IPS DF 6.9 (cell line): ENCODE results near the gene B3GNT4.
A peak's percentile ranks its signal among the peaks of the same experiment; 100 is the strongest.

Source experiments
- DNase-seq: peaks from one replicate; pipeline ENCODE4 v3.0.0-alpha.2; 2013; ENCODE audit warnings: low read depth, low spot score
- H3K27ac ChIP-seq: one replicate; pipeline ENCODE4 v1.5.1; 2013; ENCODE audit warnings: low read length, control low read depth
- H3K27me3 ChIP-seq: 2 replicates; pipeline ENCODE4 v1.6.1; 2013; ENCODE audit warnings: mild to moderate bottlenecking, low read length; ENCODE audit not compliant: control insufficient read depth, insufficient read depth
- H3K36me3 ChIP-seq: 2 replicates; pipeline ENCODE4 v1.6.1; 2013; ENCODE audit warnings: low read length; ENCODE audit not compliant: control insufficient read depth, insufficient read depth
- H3K4me1 ChIP-seq: 2 replicates; pipeline ENCODE4 v1.6.1; 2013; ENCODE audit warnings: low read length; ENCODE audit not compliant: control insufficient read depth, insufficient read depth
- H3K4me3 ChIP-seq: 2 replicates; pipeline ENCODE4 v1.5.1; 2013; ENCODE audit warnings: mild to moderate bottlenecking, low read length
- H3K9me3 ChIP-seq: 2 replicates; pipeline ENCODE4 v1.6.1; 2013; ENCODE audit warnings: low read length, inconsistent platforms; ENCODE audit not compliant: control insufficient read depth, insufficient read depth
- WGBS: extraction: QIAGEN DNeasy Blood & Tissue Kit; methylation state at CpG from one replicate; pipeline ENCODE4 v1.1.7; 2013; ENCODE audit warnings: mixed read lengths, missing lambda C conversion rate; ENCODE audit not compliant: insufficient read length, insufficient coverage; 5-methylcytosine and 5-hydroxymethylcytosine counted together

The B3GNT4 gene

GRCh38 chr12:122189626-122190475 lies 13.7 kb upstream of the B3GNT4 start:
- DNase-seq, result no peak
- H3K27ac ChIP-seq, result no peak overlapping the region

DNA sequence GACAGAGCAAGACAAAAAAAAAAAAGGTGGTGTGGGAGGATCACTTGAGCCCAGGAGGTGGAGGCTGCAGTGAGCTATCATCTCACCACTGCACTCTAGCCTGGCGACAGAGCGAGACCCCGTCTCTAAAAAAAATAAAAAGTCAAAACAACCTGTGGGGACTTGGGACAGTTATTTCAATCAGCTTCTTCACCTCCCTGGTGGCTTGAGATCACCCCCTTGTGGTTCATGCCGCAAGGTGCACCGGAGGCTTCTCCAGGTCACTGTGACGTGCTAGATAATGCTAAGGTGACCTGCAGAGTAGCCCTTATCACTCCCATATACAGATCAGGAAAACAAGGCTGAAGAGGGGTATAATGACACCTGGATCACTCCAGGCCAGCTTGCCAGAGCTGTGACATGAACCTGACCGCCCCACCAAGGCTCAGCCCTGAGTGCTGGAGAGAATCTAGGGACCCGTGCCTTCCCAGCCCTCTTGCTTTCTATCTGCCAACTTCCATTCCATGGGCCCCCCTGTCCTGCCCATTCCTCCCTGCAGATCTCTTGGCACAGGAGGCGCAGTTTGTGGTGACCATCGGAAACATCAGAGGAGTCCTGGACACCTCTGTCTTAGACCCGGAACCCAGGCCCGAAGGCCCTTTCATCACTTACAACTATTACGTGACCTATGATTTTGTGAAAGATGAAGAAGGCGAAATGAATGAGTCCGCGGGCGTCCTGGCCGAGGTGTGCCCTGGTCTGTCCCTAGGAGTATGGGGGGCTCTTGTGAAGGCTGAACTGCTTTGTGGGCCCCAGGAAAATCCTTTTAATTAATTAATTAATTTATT lies 12.5 kb upstream of the B3GNT4 start:
- DNase-seq, result peak; percentile 57
- peaks cover 2% of the 10 kb centered on the region; the same call in 1 of the 2 replicates for H3K36me3 ChIP-seq
- H3K27me3 ChIP-seq, result no peaks in the 10 kb centered on the region
- H3K27ac ChIP-seq, result no peak overlapping the region
- H3K4me3 ChIP-seq, result no peak overlapping the region
- no CpG with 5 or more reads among the region's 18 CpGs for WGBS
- no peaks in the 10 kb centered on the region for H3K9me3 ChIP-seq
- H3K4me1 ChIP-seq, result no peaks in the 10 kb centered on the region

More at GRCh38 chr12:122189626-122190475, 13.7 kb upstream of the B3GNT4 start:
- Histone ChIP-seq H3K4me1 (no peaks in the 10 kb centered on the region), H3K4me3 (no peak overlapping the region), H3K36me3 (peaks cover 2% of the 10 kb centered on the region; the same call in 1 of the 2 replicates), H3K27me3 (no peaks in the 10 kb centered on the region), H3K9me3 (no peaks in the 10 kb centered on the region)
- no CpG with 5 or more reads among the region's 34 CpGs for WGBS

DNA sequence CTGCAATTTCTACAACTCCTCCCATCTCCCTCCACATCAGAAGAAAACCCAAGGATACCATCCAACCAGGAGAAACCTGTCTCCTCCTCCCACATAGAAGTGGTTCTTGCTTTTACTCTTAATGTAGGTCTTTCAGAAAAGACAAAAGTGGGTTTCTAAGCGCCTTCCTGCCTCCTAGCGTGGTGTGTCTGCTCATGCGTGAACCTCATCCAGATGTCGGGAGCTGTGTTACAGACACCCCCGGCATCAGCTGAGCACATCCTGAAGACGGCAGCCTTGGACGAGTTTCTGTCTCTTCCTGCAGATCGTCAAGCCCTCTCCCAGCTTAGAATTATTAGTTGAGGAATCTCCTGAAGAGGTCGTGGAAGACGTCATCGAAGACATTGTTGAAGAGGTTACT lies 11.1 kb upstream of the B3GNT4 start:
- Histone ChIP-seq H3K27me3 (no peaks in the 10 kb centered on the region), H3K36me3 (peaks cover 2% of the 10 kb centered on the region; the same call in 1 of the 2 replicates), H3K27ac (no peak overlapping the region), H3K4me1 (no peaks in the 10 kb centered on the region), H3K9me3 (no peaks in the 10 kb centered on the region), H3K4me3 (no peak overlapping the region)
- WGBS, result no CpG with 5 or more reads among the region's 11 CpGs
- DNase-seq, result no peak

GRCh38 chr12:122194804-122195203 lies 8.7 kb upstream of the B3GNT4 start:
- Histone ChIP-seq H3K27ac (no peak overlapping the region), H3K9me3 (no peaks in the 10 kb centered on the region), H3K4me3 (no peak overlapping the region), H3K36me3 (peaks cover 2% of the 10 kb centered on the region; the same call in 1 of the 2 replicates), H3K27me3 (no peaks in the 10 kb centered on the region), H3K4me1 (no peaks in the 10 kb centered on the region)
- WGBS, result no CpG with 5 or more reads among the region's 1 CpG
- no peak for DNase-seq

GRCh38 chr12:122195405-122195804 lies 8.1 kb upstream of the B3GNT4 start:
- Histone ChIP-seq H3K9me3 (no peaks in the 10 kb centered on the region), H3K36me3 (no peaks in the 10 kb centered on the region), H3K4me1 (no peaks in the 10 kb centered on the region), H3K27me3 (no peaks in the 10 kb centered on the region), H3K4me3 (no peak overlapping the region), H3K27ac (no peak overlapping the region)
- no CpG with 5 or more reads among the region's 4 CpGs for WGBS
- DNase-seq, result no peak

DNA sequence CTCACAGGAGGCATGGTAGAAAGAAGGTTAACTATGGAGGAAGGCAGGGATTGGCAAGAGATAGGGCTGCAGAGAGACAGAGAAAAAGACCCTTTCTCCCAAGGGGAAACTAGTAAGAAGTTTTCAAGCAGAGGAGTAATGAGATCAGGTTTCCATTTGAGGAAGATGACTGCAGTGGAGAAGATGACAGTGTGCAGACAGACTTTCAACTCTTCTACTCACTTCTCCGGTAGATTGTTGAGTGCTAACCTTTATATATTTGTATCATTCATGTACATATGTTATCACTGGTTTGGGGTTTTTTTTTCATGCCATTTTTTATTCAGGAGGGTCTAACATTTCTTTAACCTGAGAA lies 5.9 kb upstream of the B3GNT4 start:
- no peaks in the 10 kb centered on the region for H3K9me3 ChIP-seq
- H3K27ac ChIP-seq, result no peak overlapping the region
- H3K4me1 ChIP-seq, result no peaks in the 10 kb centered on the region
- no peaks in the 10 kb centered on the region for H3K36me3 ChIP-seq
- no peak overlapping the region for H3K4me3 ChIP-seq
- H3K27me3 ChIP-seq, result no peaks in the 10 kb centered on the region
- DNase-seq, result no peak
- no CpG with 5 or more reads among the region's 1 CpG for WGBS

DNA sequence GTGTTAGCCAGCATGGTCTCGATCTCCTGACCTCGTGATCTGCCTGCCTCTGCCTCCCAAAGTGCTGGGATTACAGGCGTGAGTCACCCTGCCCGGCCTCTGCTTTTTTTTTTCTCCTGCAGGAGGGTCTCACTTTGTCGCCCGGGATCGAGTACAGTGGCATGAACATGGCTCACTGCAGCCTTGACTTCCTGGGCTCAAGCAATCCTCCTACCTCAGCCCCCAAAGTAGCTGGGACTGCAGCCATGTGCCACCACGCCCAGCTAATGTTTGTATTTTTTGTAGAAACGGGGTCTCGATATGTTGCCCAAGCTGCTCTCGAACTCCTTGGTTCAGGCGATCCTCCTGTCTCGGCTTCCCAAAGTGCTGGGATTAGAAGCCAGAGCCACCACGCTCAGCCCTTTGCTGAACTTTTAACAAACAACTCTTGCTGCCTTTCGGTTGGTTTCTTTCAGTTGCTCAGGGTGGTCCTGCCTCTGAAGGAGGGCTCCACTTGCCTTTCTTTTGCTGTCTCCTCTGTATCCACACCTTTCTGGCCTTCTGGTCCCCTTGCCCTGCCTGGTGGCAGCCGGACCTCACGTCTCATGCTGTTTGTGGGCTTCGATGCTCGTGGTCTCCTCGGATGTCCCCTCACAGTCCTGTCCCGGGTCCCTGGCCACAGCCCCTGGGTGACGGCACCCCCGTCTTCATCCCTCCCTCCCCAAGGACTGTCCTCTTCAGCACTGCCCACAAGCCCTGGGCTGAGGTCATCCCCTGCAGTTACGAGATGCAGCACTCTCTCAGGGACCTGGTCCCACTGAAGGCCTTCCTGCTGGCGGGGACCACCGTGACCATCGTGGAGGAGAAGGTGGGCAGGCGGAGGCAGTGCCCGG lies 3.8 kb upstream of the B3GNT4 start:
- Histone ChIP-seq H3K36me3 (no peaks in the 10 kb centered on the region), H3K27me3 (peaks cover 6% of the 10 kb centered on the region; the same call in 1 of the 2 replicates), H3K9me3 (no peaks in the 10 kb centered on the region), H3K4me1 (peaks cover 4% of the 10 kb centered on the region; the same call in 1 of the 2 replicates), H3K4me3 (no peak overlapping the region), H3K27ac (no peak overlapping the region)
- DNase-seq, result no peak
- WGBS, result no CpG with 5 or more reads among the region's 29 CpGs

DNA sequence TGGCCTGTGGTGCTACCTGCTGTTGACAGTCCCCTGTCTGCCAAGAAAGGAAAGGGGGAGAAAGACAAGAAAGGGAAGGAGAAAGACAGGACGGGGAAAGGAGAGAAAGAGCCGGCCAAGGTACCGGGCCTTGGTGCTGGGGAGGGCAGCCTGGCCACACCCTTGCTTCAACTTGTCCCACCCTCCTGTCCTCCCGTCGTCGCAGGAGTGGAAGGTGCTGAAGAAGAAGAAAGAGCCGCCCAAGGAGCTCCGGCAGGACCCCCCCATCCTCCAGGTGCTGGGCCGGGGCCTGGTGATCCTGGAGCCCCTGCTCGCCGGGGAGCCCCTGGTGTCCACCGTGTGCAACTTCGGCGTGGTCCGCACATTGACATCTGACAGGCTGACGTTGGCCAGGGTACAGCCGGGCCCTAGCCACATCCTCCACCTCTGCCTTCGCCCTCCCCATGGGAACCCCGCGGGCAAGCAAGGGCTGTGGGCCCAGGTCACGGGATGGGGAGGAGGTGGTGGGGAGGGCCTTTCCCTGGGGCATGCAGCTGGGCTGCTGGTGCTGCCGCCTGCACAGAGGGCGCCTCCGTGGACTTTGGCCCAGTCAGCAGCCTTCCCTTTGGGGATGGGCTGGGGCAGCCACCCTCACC lies 2.9 kb upstream of the B3GNT4 start:
- Histone ChIP-seq H3K4me3 (no peak overlapping the region), H3K9me3 (no peaks in the 10 kb centered on the region), H3K4me1 (peaks cover 5% of the 10 kb centered on the region; the same call in 1 of the 2 replicates), H3K36me3 (no peaks in the 10 kb centered on the region), H3K27ac (no peak overlapping the region), H3K27me3 (peaks cover 11% of the 10 kb centered on the region; the same call in 1 of the 2 replicates)
- no CpG with 5 or more reads among the region's 24 CpGs for WGBS
- no peak for DNase-seq

DNA sequence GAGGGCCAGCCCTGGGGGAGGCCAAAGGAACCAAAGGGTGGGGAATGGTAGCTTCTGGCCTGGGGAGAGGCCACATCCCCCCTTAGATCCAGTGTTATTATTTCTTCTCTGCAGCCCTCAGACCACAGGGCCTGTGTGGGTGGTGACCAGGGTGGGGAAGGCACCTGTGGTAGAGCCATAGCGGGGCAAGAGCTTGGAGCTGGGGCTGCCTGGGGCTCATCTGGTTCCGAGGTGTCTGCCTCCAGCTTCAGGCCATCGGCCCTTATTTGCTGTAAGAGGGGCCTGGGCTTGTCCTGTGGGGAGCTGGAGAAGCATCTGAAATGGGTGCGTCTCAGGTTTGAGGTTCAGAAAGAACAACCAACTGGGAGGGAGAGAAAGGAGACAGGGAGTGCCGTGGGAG lies 2.1 kb upstream of the B3GNT4 start:
- Histone ChIP-seq H3K4me1 (peaks cover 5% of the 10 kb centered on the region; the same call in 1 of the 2 replicates), H3K36me3 (no peaks in the 10 kb centered on the region), H3K27ac (no peak overlapping the region), H3K27me3 (peaks cover 11% of the 10 kb centered on the region; the same call in 1 of the 2 replicates), H3K9me3 (no peaks in the 10 kb centered on the region), H3K4me3 (no peak overlapping the region)
- WGBS, result no CpG with 5 or more reads among the region's 5 CpGs
- no peak for DNase-seq
